Ishikawa (cell line): Measurements from ENCODE around the gene CTH.

Source experiments
- CEBPB ChIP-seq: IDR thresholded peaks from 2 replicates; pipeline ENCODE4 v1.6.1; 2012
- CREB1 ChIP-seq: IDR thresholded peaks from 2 replicates; pipeline ENCODE4 v1.6.1; 2012; ENCODE audit warnings: low read depth
- EGR1 ChIP-seq: IDR thresholded peaks from 2 replicates; pipeline ENCODE4 v1.6.1; 2012
- EP300 ChIP-seq: IDR thresholded peaks from 2 replicates; pipeline ENCODE4 v1.6.1; 2012; ENCODE audit warnings: borderline replicate concordance
- FOXM1 ChIP-seq: IDR thresholded peaks from 2 replicates; pipeline ENCODE4 v1.6.1; 2012; ENCODE audit warnings: low read depth, borderline replicate concordance
- MAX ChIP-seq: IDR thresholded peaks from 2 replicates; pipeline ENCODE4 v1.6.1; 2012
- NFIC ChIP-seq: IDR thresholded peaks from 2 replicates; pipeline ENCODE4 v1.6.1; 2012
- RAD21 ChIP-seq: IDR thresholded peaks from 2 replicates; pipeline ENCODE4 v1.6.1; 2012; ENCODE audit warnings: low read depth
- REST ChIP-seq: IDR thresholded peaks from 2 replicates; pipeline ENCODE4 v1.6.1; 2012; ENCODE audit warnings: low read depth, mild to moderate bottlenecking
- TAF1 ChIP-seq: IDR thresholded peaks from 2 replicates; pipeline ENCODE4 v1.6.1; 2012; ENCODE audit warnings: low read depth, mild to moderate bottlenecking
- TCF12 ChIP-seq: IDR thresholded peaks from 2 replicates; pipeline ENCODE4 v1.6.1; 2012; ENCODE audit warnings: low read depth
- TEAD4 ChIP-seq: IDR thresholded peaks from 2 replicates; pipeline ENCODE4 v1.6.1; 2012
- USF1 ChIP-seq: IDR thresholded peaks from 2 replicates; pipeline ENCODE4 v1.6.1; 2012
- YY1 ChIP-seq: IDR thresholded peaks from 2 replicates; pipeline ENCODE4 v1.6.1; 2012; ENCODE audit warnings: low read depth
- ZBTB7A ChIP-seq: IDR thresholded peaks from 2 replicates; pipeline ENCODE4 v1.6.1; 2012; ENCODE audit warnings: low read depth

Gene CTH

GRCh38 chr1:70376196-70376595 lies 34.9 kb upstream of the CTH start:
- no peak for TF ChIP-seq FOXM1
- TF ChIP-seq ZBTB7A: no peak
- no peak for TF ChIP-seq TAF1
- no peak for TF ChIP-seq MAX
- TF ChIP-seq CEBPB: no peak
- no peak for TF ChIP-seq USF1
- no peak for TF ChIP-seq EGR1
- no peak for TF ChIP-seq EP300
- TF ChIP-seq YY1: no peak
- TF ChIP-seq RAD21: no peak
- TF ChIP-seq REST: no peak

GRCh38 chr1:70382682-70383081 lies 28.4 kb upstream of the CTH start:
- TF ChIP-seq USF1 (no peak), TCF12 (no peak), FOXM1 (no peak), REST (no peak), CEBPB (no peak), TEAD4 (no peak), NFIC (no peak), RAD21 (no peak)

GRCh38 chr1:70383483-70383882 lies 27.6 kb upstream of the CTH start:
- TF ChIP-seq NFIC (no peak), REST (no peak), FOXM1 (no peak), CREB1 (no peak), MAX (no peak), TCF12 (no peak), EP300 (no peak)

GRCh38 chr1:70384542-70384941 lies 26.5 kb upstream of the CTH start:
- TF ChIP-seq MAX: no peak
- no peak for TF ChIP-seq CREB1
- TF ChIP-seq TAF1: no peak
- no peak for TF ChIP-seq EP300
- TF ChIP-seq EGR1: no peak
- TF ChIP-seq NFIC: no peak
- no peak for TF ChIP-seq TEAD4

- no peak for TF ChIP-seq TCF12
- TF ChIP-seq EP300: no peak
- no peak for TF ChIP-seq TEAD4
- TF ChIP-seq FOXM1: no peak
- TF ChIP-seq NFIC: no peak
- no peak for TF ChIP-seq CREB1
- no peak for TF ChIP-seq YY1
- TF ChIP-seq ZBTB7A: no peak
Measured at GRCh38 chr1:70385477-70385876, 25.6 kb upstream of the CTH start.

GRCh38 chr1:70386121-70386520 lies 24.9 kb upstream of the CTH start:
- TF ChIP-seq MAX (no peak), RAD21 (no peak), FOXM1 (no peak), EGR1 (no peak)
